ENCODE data around the gene RAB11A. TPM values are rescaled to one million over a fixed set of nuclear protein-coding genes. Genes with fewer than 3 reads are reported as not detected.
A peak's percentile ranks its signal among the peaks of the same experiment; 100 is the strongest.

RAB11A gene
- total and polyA plus RNA-seq, 9 of the 15 experiments (the other 6 are each of a cell fraction or from before 2014, with no cell fraction given), result 129 to 369 (median 245) TPM

DNA sequence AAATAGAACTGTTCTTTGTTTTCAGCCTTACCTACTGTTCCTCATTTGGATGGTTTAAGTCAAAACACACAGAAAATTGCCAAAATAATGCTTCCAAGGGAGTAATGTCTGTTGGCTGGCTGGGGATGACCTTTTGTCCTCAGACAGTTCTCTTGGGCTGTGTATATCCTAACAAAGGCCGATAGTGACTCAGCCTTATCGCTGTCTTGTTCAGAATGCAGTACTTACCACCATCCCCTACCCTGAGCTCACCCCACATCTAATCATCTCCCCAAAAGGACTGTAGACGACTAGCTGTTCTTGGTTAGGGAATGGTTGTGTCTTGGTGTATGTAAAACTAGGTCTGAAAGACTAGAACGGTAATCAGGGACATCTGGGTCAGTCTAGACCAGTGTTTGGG is 35.0 kb downstream of the RAB11A start (continued):
- TF ChIP-seq, protein P1, sequence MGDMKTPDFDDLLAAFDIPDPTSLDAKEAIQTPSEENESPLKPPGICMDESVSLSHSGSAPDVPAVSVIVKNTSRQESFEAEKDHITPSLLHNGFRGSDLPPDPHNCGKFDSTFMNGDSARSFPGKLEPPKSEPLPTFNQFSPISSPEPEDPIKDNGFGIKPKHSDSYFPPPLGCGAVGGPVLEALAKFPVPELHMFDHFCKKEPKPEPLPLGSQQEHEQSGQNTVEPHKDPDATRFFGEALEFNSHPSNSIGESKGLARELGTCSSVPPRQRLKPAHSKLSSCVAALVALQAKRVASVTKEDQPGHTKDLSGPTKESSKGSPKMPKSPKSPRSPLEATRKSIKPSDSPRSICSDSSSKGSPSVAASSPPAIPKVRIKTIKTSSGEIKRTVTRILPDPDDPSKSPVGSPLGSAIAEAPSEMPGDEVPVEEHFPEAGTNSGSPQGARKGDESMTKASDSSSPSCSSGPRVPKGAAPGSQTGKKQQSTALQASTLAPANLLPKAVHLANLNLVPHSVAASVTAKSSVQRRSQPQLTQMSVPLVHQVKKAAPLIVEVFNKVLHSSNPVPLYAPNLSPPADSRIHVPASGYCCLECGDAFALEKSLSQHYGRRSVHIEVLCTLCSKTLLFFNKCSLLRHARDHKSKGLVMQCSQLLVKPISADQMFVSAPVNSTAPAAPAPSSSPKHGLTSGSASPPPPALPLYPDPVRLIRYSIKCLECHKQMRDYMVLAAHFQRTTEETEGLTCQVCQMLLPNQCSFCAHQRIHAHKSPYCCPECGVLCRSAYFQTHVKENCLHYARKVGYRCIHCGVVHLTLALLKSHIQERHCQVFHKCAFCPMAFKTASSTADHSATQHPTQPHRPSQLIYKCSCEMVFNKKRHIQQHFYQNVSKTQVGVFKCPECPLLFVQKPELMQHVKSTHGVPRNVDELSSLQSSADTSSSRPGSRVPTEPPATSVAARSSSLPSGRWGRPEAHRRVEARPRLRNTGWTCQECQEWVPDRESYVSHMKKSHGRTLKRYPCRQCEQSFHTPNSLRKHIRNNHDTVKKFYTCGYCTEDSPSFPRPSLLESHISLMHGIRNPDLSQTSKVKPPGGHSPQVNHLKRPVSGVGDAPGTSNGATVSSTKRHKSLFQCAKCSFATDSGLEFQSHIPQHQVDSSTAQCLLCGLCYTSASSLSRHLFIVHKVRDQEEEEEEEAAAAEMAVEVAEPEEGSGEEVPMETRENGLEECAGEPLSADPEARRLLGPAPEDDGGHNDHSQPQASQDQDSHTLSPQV (IDR thresholded peaks at IDR 0.05), result 0 out of 2 replicates have a peak, but pooled peaks have one; percentile 42
- TF ChIP-seq, protein P2, sequence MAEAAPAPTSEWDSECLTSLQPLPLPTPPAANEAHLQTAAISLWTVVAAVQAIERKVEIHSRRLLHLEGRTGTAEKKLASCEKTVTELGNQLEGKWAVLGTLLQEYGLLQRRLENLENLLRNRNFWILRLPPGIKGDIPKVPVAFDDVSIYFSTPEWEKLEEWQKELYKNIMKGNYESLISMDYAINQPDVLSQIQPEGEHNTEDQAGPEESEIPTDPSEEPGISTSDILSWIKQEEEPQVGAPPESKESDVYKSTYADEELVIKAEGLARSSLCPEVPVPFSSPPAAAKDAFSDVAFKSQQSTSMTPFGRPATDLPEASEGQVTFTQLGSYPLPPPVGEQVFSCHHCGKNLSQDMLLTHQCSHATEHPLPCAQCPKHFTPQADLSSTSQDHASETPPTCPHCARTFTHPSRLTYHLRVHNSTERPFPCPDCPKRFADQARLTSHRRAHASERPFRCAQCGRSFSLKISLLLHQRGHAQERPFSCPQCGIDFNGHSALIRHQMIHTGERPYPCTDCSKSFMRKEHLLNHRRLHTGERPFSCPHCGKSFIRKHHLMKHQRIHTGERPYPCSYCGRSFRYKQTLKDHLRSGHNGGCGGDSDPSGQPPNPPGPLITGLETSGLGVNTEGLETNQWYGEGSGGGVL (CRISPR knock-in tag; IDR thresholded peaks at IDR 0.05), result no peak
- TF ChIP-seq POLR2A (conservative IDR thresholded peaks at IDR 0.05) (no peak), SMAD4 (CRISPR knock-in tag; conservative IDR thresholded peaks at IDR 0.05) (no peak), ATF1 (CRISPR knock-in tag; IDR thresholded peaks at IDR 0.05) (no peak), ATF1 (tag; IDR thresholded peaks at IDR 0.05) (no peak), JUNB (CRISPR knock-in tag; conservative IDR thresholded peaks at IDR 0.05) (no peak), BMI1 (IDR thresholded peaks at IDR 0.05; ENCODE audit: low read length) (no peak)
- TF ChIP-seq, protein P3, sequence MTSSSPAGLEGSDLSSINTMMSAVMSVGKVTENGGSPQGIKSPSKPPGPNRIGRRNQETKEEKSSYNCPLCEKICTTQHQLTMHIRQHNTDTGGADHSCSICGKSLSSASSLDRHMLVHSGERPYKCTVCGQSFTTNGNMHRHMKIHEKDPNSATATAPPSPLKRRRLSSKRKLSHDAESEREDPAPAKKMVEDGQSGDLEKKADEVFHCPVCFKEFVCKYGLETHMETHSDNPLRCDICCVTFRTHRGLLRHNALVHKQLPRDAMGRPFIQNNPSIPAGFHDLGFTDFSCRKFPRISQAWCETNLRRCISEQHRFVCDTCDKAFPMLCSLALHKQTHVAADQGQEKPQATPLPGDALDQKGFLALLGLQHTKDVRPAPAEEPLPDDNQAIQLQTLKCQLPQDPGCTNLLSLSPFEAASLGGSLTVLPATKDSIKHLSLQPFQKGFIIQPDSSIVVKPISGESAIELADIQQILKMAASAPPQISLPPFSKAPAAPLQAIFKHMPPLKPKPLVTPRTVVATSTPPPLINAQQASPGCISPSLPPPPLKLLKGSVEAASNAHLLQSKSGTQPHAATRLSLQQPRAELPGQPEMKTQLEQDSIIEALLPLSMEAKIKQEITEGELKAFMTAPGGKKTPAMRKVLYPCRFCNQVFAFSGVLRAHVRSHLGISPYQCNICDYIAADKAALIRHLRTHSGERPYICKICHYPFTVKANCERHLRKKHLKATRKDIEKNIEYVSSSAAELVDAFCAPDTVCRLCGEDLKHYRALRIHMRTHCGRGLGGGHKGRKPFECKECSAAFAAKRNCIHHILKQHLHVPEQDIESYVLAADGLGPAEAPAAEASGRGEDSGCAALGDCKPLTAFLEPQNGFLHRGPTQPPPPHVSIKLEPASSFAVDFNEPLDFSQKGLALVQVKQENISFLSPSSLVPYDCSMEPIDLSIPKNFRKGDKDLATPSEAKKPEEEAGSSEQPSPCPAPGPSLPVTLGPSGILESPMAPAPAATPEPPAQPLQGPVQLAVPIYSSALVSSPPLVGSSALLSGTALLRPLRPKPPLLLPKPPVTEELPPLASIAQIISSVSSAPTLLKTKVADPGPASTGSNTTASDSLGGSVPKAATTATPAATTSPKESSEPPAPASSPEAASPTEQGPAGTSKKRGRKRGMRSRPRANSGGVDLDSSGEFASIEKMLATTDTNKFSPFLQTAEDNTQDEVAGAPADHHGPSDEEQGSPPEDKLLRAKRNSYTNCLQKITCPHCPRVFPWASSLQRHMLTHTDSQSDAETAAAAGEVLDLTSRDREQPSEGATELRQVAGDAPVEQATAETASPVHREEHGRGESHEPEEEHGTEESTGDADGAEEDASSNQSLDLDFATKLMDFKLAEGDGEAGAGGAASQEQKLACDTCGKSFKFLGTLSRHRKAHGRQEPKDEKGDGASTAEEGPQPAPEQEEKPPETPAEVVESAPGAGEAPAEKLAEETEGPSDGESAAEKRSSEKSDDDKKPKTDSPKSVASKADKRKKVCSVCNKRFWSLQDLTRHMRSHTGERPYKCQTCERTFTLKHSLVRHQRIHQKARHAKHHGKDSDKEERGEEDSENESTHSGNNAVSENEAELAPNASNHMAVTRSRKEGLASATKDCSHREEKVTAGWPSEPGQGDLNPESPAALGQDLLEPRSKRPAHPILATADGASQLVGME (CRISPR knock-in tag; IDR thresholded peaks at IDR 0.05), result no peak
- TF ChIP-seq, protein P4, sequence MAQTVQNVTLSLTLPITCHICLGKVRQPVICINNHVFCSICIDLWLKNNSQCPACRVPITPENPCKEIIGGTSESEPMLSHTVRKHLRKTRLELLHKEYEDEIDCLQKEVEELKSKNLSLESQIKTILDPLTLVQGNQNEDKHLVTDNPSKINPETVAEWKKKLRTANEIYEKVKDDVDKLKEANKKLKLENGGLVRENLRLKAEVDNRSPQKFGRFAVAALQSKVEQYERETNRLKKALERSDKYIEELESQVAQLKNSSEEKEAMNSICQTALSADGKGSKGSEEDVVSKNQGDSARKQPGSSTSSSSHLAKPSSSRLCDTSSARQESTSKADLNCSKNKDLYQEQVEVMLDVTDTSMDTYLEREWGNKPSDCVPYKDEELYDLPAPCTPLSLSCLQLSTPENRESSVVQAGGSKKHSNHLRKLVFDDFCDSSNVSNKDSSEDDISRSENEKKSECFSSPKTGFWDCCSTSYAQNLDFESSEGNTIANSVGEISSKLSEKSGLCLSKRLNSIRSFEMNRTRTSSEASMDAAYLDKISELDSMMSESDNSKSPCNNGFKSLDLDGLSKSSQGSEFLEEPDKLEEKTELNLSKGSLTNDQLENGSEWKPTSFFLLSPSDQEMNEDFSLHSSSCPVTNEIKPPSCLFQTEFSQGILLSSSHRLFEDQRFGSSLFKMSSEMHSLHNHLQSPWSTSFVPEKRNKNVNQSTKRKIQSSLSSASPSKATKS (CRISPR knock-in tag; IDR thresholded peaks at IDR 0.05), result no peak
- TF ChIP-seq, protein P5, sequence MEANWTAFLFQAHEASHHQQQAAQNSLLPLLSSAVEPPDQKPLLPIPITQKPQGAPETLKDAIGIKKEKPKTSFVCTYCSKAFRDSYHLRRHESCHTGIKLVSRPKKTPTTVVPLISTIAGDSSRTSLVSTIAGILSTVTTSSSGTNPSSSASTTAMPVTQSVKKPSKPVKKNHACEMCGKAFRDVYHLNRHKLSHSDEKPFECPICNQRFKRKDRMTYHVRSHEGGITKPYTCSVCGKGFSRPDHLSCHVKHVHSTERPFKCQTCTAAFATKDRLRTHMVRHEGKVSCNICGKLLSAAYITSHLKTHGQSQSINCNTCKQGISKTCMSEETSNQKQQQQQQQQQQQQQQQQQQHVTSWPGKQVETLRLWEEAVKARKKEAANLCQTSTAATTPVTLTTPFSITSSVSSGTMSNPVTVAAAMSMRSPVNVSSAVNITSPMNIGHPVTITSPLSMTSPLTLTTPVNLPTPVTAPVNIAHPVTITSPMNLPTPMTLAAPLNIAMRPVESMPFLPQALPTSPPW (CRISPR knock-in tag; IDR thresholded peaks at IDR 0.05), result no peak
- TF ChIP-seq, protein P6, sequence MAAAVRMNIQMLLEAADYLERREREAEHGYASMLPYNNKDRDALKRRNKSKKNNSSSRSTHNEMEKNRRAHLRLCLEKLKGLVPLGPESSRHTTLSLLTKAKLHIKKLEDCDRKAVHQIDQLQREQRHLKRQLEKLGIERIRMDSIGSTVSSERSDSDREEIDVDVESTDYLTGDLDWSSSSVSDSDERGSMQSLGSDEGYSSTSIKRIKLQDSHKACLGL (CRISPR knock-in tag; IDR thresholded peaks at IDR 0.05; ENCODE audit: borderline replicate concordance, poor library complexity, severe bottlenecking), result no peak

All from K562 (cell line).